Bladder microvascular endothelial cell (primary cell): ENCODE data around the gene NKD2. TPM values are rescaled to one million over a fixed set of nuclear protein-coding genes. Genes with fewer than 3 reads are reported as not detected.

Experiments used
- total RNA-seq: library from RNA; depleted of rRNA; stranded (reverse); fragments of >200 nt; gene quantifications from 2 replicates; pipeline ENCODE4 v1.2.3, GENCODE V29; 2014

Gene NKD2
- total RNA-seq: 0.16 and 3.1 TPM in 2 replicates

GRCh38 chr5:1008451-1009358, at the start of gene NKD2:
Gene NKD2, plus strand, starts transcription at chr5:1008802. Its CDS starts 256 bp downstream, at chr5:1009058.

Other genes starting within 250 kb of the NKD2 start
- not detected in 2 replicates for gene ZDHHC11B, start 224.1 kb upstream of the NKD2 start, total RNA-seq
- 0.32 and 2.1 TPM in 2 replicates for gene ZDHHC11, start 157.8 kb upstream of the NKD2 start, total RNA-seq
- 40.6 and 59.5 TPM in 2 replicates for gene BRD9, start 116.0 kb upstream of the NKD2 start, total RNA-seq
- 16.7 and 25.1 TPM in 2 replicates for gene TRIP13, start 115.9 kb upstream of the NKD2 start, total RNA-seq
- 24.0 and 68.3 TPM in 2 replicates for gene SLC12A7, start 103.3 kb downstream of the NKD2 start, total RNA-seq
- not detected in 2 replicates for gene SLC6A19, start 192.8 kb downstream of the NKD2 start, total RNA-seq
- gene SLC6A18, start 216.6 kb downstream of the NKD2 start, total RNA-seq: not detected in 2 replicates